Measurements from ENCODE around the gene TFDP1.

Gene TFDP1

DNA sequence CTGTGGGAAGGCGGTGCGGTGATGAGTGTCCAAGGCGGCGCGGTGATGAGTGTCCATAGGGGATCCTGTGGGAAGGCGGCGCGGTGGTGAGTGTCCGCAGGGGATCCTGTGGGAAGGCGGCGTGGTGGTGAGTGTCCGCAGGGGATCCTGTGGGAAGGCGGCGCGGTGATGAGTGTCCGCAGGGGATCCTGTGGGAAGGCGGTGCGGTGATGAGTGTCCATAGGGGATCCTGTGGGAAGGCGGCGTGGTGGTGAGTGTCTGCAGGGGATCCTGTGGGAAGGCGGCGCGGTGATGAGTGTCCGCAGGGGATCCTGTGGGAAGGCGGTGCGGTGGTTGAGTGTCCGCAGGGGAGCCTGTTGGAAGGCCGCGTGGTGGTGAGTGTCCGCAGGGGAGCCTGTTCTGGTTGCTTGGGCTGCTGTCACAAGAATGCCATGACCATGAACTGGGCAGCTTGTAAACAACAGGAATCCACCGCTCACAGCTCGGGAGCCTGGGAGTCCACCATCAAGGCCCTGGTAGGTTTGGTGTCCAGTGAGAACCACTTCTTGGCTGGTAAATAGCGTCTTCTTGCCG lies 21.4 kb downstream of the TFDP1 start:
- Histone ChIP-seq H3K4me1 (ENCODE audit: insufficient read depth, low read length) (no peaks in the 10 kb centered on the region), H3K9me3 (ENCODE audit: control insufficient read depth, insufficient read depth, low read length) (no peaks in the 10 kb centered on the region), H3K36me3 (ENCODE audit: insufficient read depth, low read length) (no peaks in the 10 kb centered on the region; the same call in 1 of the 2 replicates), H3K9ac (ENCODE audit: low read depth, low read length) (no peak overlapping the region)

DNA sequence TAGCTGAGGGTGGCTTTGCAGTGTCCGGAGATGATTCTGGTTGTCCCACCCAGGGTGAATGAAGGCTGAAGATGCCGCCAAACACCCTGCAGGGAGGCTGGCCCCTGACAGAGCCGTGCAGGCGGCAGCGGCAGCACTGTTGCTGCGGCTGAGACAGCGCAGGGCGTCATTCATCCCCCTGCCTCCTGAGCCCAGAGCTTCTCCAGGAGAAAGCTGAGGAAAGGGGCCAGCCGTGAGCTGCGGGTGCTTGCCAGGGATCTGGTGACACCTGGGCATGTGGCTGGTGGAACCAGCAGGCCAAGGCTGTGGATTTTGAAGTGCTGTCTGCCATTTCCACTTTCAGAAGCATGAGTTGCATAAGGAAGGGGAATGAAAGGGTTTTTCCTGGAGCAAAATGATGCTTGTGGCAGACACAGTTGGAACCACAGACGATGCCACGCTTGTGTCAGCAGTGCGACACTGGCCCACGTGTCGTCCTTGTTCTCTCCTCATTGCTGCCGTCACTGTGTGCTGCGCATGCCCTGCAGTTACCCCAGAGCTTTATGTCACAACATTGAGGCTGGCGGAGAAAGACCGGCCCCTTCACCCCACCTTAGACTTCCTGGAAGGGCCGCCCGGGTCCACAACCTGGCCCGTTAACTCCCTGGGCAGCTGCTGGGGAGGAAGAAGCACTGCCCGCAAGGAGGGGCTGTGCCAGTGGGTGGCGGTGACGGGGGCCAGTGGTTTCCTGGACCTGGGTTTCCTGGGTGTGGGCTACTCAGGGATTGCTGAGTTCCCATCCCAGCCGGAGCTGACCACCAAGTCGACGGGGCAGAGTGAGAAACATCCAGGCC lies 22.7 kb downstream of the TFDP1 start:
- no peak overlapping the region for H3K9ac ChIP-seq (ENCODE audit: low read depth, low read length)
- no peaks in the 10 kb centered on the region for H3K4me1 ChIP-seq (ENCODE audit: insufficient read depth, low read length)
- peaks cover 6% of the 10 kb centered on the region for H3K36me3 ChIP-seq (ENCODE audit: insufficient read depth, low read length)
- no peaks in the 10 kb centered on the region for H3K9me3 ChIP-seq (ENCODE audit: control insufficient read depth, insufficient read depth, low read length)

DNA sequence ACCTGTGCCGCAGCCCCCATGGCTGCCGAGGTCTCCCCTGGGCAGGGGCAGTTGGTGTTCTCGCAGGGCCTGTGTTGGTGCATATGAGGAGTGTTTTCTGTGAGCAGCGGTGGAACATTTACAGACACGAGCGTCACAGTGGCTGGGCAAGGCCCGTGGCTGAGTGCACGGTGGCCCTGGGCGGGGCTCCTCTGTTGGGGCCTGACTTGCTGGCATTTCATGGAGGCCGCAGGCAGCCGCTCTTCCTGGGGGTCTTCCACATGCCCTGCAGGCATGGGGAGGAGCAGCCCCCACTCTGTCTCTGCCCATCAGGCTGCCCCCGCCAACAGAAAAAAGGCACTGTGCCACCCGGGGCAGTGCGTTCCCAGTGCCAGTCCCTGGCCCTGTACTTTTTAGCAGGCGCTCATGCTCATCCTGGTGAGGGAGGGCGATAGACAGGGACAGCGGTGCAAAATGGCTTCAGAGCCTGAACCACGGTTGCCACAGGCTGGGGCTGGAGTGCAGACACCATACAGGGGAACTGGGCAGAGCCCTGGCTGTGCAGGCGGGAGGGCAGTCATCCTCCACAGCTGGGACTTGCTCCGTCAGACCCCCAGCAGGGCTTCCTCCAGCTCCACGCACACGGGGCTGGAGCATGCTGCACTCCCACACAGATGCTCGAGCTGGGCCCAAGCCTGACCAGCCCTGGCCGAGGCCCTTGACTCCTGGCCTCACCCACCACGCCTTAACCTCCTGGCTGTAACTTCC lies 23.5 kb downstream of the TFDP1 start:
- Histone ChIP-seq H3K9ac (ENCODE audit: low read depth, low read length) (no peak overlapping the region), H3K36me3 (ENCODE audit: insufficient read depth, low read length) (peaks cover 6% of the 10 kb centered on the region), H3K9me3 (ENCODE audit: control insufficient read depth, insufficient read depth, low read length) (no peaks in the 10 kb centered on the region), H3K4me1 (ENCODE audit: insufficient read depth, low read length) (no peaks in the 10 kb centered on the region)

GRCh38 chr13:113608967-113609533 lies 24.5 kb downstream of the TFDP1 start:
- H3K9ac ChIP-seq (ENCODE audit: low read depth, low read length) = no peak overlapping the region
- H3K9me3 ChIP-seq (ENCODE audit: control insufficient read depth, insufficient read depth, low read length) = no peaks in the 10 kb centered on the region
- no peaks in the 10 kb centered on the region for H3K4me1 ChIP-seq (ENCODE audit: insufficient read depth, low read length)
- peaks cover 6% of the 10 kb centered on the region; the same call in 1 of the 2 replicates for H3K36me3 ChIP-seq (ENCODE audit: insufficient read depth, low read length)

- Histone ChIP-seq H3K9ac (ENCODE audit: low read depth, low read length) (no peak overlapping the region), H3K36me3 (ENCODE audit: insufficient read depth, low read length) (peaks cover 6% of the 10 kb centered on the region; the same call in 1 of the 2 replicates), H3K4me1 (ENCODE audit: insufficient read depth, low read length) (no peaks in the 10 kb centered on the region), H3K9me3 (ENCODE audit: control insufficient read depth, insufficient read depth, low read length) (no peaks in the 10 kb centered on the region)
Observed at GRCh38 chr13:113609616-113610015, 25.1 kb downstream of the TFDP1 start.

GRCh38 chr13:113610266-113610665 lies 25.7 kb downstream of the TFDP1 start:
- H3K9me3 ChIP-seq (ENCODE audit: control insufficient read depth, insufficient read depth, low read length) = no peaks in the 10 kb centered on the region
- peaks cover 6% of the 10 kb centered on the region; the same call in 1 of the 2 replicates for H3K36me3 ChIP-seq (ENCODE audit: insufficient read depth, low read length)
- H3K4me1 ChIP-seq (ENCODE audit: insufficient read depth, low read length) = no peaks in the 10 kb centered on the region
- H3K9ac ChIP-seq (ENCODE audit: low read depth, low read length) = no peak overlapping the region

DNA sequence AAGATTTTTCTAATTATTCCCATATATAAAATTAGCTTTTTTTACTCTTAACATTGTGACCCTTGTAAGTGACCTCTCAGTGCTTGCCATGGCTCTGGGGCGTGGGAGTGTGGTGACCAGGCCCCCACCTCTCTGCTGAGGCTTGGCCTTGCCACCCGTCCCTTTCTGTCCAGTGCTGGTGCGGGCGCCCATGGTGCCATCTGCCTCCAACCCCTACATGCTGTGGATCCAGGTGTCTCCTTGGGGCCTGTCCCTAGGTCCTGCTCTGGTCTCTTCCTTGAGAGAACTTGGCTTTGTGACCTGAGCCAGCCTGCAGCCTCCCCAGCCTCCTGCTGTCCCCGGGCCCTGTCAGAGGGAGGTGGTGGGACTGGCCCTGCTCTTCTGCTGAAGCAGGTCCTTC lies 27.4 kb downstream of the TFDP1 start:
- Histone ChIP-seq H3K9me3 (ENCODE audit: control insufficient read depth, insufficient read depth, low read length) (no peaks in the 10 kb centered on the region), H3K4me1 (ENCODE audit: insufficient read depth, low read length) (peaks cover 6% of the 10 kb centered on the region; the same call in 1 of the 2 replicates), H3K36me3 (ENCODE audit: insufficient read depth, low read length) (peaks cover 6% of the 10 kb centered on the region; the same call in 1 of the 2 replicates), H3K9ac (ENCODE audit: low read depth, low read length) (no peak overlapping the region)

DNA sequence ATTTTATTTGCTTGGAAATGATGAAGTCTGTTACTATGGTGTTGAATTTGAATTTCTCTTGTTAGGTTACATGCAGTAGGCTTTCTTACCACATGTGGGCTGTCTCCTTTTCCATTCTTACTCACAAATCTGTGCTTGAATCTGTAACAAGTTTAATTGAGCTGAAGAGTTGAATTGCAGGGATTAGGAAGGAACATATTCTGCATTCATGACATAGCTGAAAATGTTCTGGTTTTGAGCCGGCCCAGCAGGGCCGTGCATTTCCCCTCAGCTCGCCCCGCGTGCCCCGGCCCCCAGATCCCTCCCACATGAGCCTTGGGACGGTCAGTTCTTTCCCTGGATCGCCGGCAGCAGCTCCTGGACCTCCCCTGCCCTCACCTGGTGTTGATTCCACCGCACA lies 28.1 kb downstream of the TFDP1 start:
- Histone ChIP-seq H3K9ac (ENCODE audit: low read depth, low read length) (no peak overlapping the region), H3K36me3 (ENCODE audit: insufficient read depth, low read length) (peaks cover 6% of the 10 kb centered on the region; the same call in 1 of the 2 replicates), H3K4me1 (ENCODE audit: insufficient read depth, low read length) (peaks cover 7% of the 10 kb centered on the region; the same call in 1 of the 2 replicates), H3K9me3 (ENCODE audit: control insufficient read depth, insufficient read depth, low read length) (no peaks in the 10 kb centered on the region)

DNA sequence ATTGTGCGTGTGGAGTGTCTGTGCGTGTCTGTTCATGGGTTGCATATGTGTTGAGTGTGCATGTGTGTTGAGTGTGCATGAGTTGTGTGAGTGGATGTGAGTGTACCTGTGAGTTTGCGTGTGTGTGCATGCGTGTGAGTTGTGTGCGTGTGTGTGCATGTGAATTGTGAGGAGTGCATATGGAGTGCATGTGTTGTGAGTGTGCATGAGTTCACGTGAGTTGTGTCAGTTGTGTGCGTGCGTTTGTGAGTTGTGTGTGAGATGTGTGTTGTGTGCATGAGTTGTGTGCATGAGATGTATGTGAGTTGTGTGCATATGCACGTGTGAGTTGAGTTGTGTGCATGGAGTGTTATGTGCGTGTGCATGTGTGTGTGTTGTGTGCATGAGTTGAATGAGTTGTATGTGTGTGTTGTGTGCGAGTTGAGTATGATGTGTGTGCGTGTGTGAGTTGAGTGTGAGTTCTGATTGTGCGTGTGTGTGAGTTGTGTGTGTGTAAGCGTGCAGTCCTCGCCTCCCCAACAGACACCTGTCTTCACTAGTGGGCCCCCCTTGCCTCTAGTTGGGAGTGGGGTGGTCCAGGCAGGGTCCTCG lies 29.3 kb downstream of the TFDP1 start:
- Histone ChIP-seq H3K4me1 (ENCODE audit: insufficient read depth, low read length) (peaks cover 7% of the 10 kb centered on the region; the same call in 1 of the 2 replicates), H3K36me3 (ENCODE audit: insufficient read depth, low read length) (peaks cover 6% of the 10 kb centered on the region; the same call in 1 of the 2 replicates), H3K9me3 (ENCODE audit: control insufficient read depth, insufficient read depth, low read length) (no peaks in the 10 kb centered on the region), H3K9ac (ENCODE audit: low read depth, low read length) (no peak overlapping the region)

DNA sequence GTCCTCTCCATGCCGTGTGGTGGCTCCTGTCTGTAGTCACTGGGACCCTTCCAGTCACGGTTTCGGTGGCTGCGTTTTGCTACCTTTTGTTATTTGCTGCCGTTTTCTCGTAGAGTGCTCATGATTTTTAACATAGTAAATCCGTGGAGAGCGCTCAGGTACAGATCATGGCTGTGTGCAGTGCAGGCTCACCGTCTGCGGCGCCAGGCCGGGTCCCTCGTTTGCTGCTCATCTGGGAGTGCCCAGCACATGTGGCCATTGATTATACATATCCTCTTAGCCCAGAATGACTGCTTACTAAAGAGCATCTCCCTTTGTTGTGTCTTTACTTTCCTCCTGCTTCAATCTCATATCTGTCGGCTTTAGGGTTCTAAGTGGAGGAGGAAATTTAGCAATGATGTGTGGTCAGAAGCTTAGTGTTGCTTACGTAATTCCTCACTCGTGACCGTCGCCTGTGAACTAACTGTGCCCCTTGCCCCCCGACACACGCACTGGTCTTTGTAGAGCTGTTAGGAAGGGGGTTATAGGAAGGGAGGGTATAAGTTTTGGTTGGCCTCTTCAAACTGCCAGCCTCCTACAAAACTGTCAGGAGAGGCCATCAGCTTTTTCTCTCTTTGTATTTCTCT lies 31.8 kb downstream of the TFDP1 start:
- peaks cover 2% of the 10 kb centered on the region; the same call in 1 of the 2 replicates for H3K36me3 ChIP-seq (ENCODE audit: insufficient read depth, low read length)
- peaks cover 7% of the 10 kb centered on the region; the same call in 1 of the 2 replicates for H3K4me1 ChIP-seq (ENCODE audit: insufficient read depth, low read length)
- H3K9ac ChIP-seq (ENCODE audit: low read depth, low read length) = no peak overlapping the region
- no peaks in the 10 kb centered on the region for H3K9me3 ChIP-seq (ENCODE audit: control insufficient read depth, insufficient read depth, low read length)

GRCh38 chr13:113616991-113617749 lies 32.6 kb downstream of the TFDP1 start:
- Histone ChIP-seq H3K36me3 (ENCODE audit: insufficient read depth, low read length) (no peaks in the 10 kb centered on the region), H3K4me1 (ENCODE audit: insufficient read depth, low read length) (peaks cover 7% of the 10 kb centered on the region; the same call in 1 of the 2 replicates), H3K9ac (ENCODE audit: low read depth, low read length) (no peak overlapping the region), H3K9me3 (ENCODE audit: control insufficient read depth, insufficient read depth, low read length) (no peaks in the 10 kb centered on the region)

DNA sequence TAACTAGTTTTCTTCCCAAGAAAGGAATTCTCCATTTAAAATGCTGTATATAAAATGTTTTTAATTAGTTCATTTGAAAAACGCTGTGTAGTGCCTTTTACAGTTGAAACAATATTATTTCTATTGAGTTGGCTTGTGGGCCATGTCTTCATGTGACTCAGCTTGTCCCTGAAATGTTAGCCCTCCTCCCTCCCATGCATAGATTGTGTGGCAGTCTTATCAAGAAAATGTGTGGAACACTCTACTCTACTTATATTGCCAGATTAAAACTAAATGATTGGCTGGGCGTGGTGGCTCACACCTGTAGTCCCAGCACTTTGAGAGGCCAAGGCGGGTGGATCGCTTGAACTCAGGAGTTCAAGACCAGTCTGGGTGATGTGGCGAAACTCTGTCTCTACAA lies 33.4 kb downstream of the TFDP1 start:
- Histone ChIP-seq H3K9ac (ENCODE audit: low read depth, low read length) (no peak overlapping the region), H3K4me1 (ENCODE audit: insufficient read depth, low read length) (peaks cover 7% of the 10 kb centered on the region; the same call in 1 of the 2 replicates), H3K9me3 (ENCODE audit: control insufficient read depth, insufficient read depth, low read length) (no peaks in the 10 kb centered on the region), H3K36me3 (ENCODE audit: insufficient read depth, low read length) (peaks cover 2% of the 10 kb centered on the region; the same call in 1 of the 2 replicates)

GRCh38 chr13:113618455-113618854 lies 33.9 kb downstream of the TFDP1 start:
- H3K9me3 ChIP-seq (ENCODE audit: control insufficient read depth, insufficient read depth, low read length) = no peaks in the 10 kb centered on the region
- no peak overlapping the region for H3K9ac ChIP-seq (ENCODE audit: low read depth, low read length)
- H3K4me1 ChIP-seq (ENCODE audit: insufficient read depth, low read length) = peaks cover 7% of the 10 kb centered on the region; the same call in 1 of the 2 replicates
- H3K36me3 ChIP-seq (ENCODE audit: insufficient read depth, low read length) = peaks cover 5% of the 10 kb centered on the region; the same call in 1 of the 2 replicates

All from ES-I3 (cell line).